Kidney (tissue), 14 donors: ENCODE measurements around the gene SRGAP3. TPM values are rescaled to one million over a fixed set of nuclear protein-coding genes. Genes with fewer than 3 reads are reported as not detected.
"Not testable (repeated sequence)": the region's sequence is repeated elsewhere in the genome, so short reads cannot be mapped to it uniquely, and the experiment has no call there.

Source experiments
- DNase-seq, 5 donors: peaks; one replicate each; pipeline ENCODE4 v3.0.0-alpha.2; 2013 to 2020
- FAIRE-seq: peaks from 2 replicates; lab custom pipeline; 2012; peaks lifted over from hg19 to GRCh38; lab: Jason Lieb, UNC
- H3K27ac ChIP-seq, 2 donors: one replicate each; pipeline ENCODE4 v1.7.0; 2013; ENCODE audit warnings: low read depth in 2 of 2, low read length in 2 of 2, inconsistent platforms in 1 of 2
- H3K27me3 ChIP-seq: one replicate; pipeline ENCODE4 v1.7.1; 2013; ENCODE audit warnings: low read length, inconsistent platforms; ENCODE audit not compliant: control insufficient read depth, insufficient read depth
- H3K36me3 ChIP-seq, 3 donors: one replicate each; pipeline versions ENCODE4 v1.7.0 to v1.7.1; 2013; ENCODE audit warnings: low read length in 3 of 3, control low read depth in 1 of 3, inconsistent platforms in 1 of 3; ENCODE audit not compliant: insufficient read depth in 3 of 3, control insufficient read depth in 2 of 3
- H3K4me1 ChIP-seq, 3 donors: one replicate each; pipeline versions ENCODE4 v1.7.0 to v1.7.1; 2013; ENCODE audit warnings: low read length in 3 of 3, inconsistent platforms in 1 of 3, low read depth in 1 of 3; ENCODE audit not compliant: control insufficient read depth in 2 of 3, insufficient read depth in 2 of 3
- H3K4me3 ChIP-seq, 3 donors: one replicate each; pipeline versions ENCODE4 v1.7.0 to v1.8.1; 2013; ENCODE audit warnings: low read length in 3 of 3, control low read depth in 1 of 3, inconsistent platforms in 1 of 3
- H3K9ac ChIP-seq, 3 donors: one replicate each; pipeline versions ENCODE4 v1.7.0 to v1.7.1; 2013; ENCODE audit warnings: low read length in 3 of 3, control low read depth in 1 of 3, inconsistent platforms in 1 of 3
- H3K9me3 ChIP-seq, 3 donors: one replicate each; pipeline versions ENCODE4 v1.7.0 to v1.7.1; 2013; ENCODE audit warnings: low read length in 3 of 3, control low read depth in 1 of 3, inconsistent platforms in 1 of 3; ENCODE audit not compliant: control insufficient read depth in 2 of 3, insufficient read depth in 1 of 3
- CTCF ChIP-seq: IDR thresholded peaks from 3 replicates; pipeline ENCODE4 v1.5.1; 2012; ENCODE audit warnings: mild to moderate bottlenecking, moderate library complexity, borderline replicate concordance; ENCODE audit not compliant: insufficient read depth; ENCODE audit errors: extremely low read depth
- intact Hi-C: fragments of 100-400 bp; cut with DNase I; formaldehyde crosslinking; loops from one replicate; pipeline ENCODE4 v1.11.1; 2022
- polyA plus RNA-seq: library from polyadenylated mRNA; stranded (reverse); fragments of 350-450 nt; fragmentation: Illumina TruSeq; extraction: RNeasy Lipid Tissue Mini Kit (QIAGEN cat#74804); gene quantifications from one replicate; pipeline ENCODE4 v1.2.3, GENCODE V29; 2014; ENCODE audit warnings: low read depth, low replicate concordance; ENCODE audit not compliant: insufficient read depth
- total RNA-seq: library from RNA; stranded (reverse); fragmentation: NEBNext Ultra II Directional; extraction: Animal tissue kit (Norgen Biotek cat#: 25700); gene quantifications from one replicate; pipeline ENCODE4 v1.2.1, GENCODE V29; 2021
- donor health status: control.
- donor health status: control.
- donor health status: control.
- donor health status: control.
- donor health status: control.
- donor health status: DM: yes; HTN: yes; CAD: no.
- donor health status: Normal renal cell carcinoma (clear cell type).

Gene SRGAP3
- total and polyA plus RNA-seq, 2 donors from 2014 or later = 4.1 to 24.3 TPM

DNA sequence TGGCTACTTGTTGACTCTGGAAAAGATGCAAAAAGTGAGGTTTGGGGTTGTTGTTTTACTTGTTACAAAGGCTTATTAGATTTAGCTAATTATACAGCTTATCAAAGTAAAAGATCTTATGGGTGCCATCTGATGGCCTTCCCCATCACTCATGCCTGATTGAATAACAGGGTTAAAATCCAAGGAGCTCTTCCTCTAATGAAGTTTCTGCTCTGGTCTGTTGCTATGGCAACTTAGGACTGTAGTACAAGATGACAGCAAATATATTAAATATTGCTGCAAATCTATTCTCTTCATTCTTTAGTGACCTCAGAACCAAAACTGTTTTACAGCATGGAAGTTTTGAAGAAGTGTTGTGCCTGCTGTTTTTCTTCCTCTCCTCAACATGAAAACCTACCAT is 45.6 kb upstream of the SRGAP3 start:
- no peaks in the 10 kb centered on the region for H3K9me3 ChIP-seq
- no peaks in the 10 kb centered on the region for H3K27me3 ChIP-seq
- no peak overlapping the region for H3K9ac ChIP-seq
- intact Hi-C loops = no loop called here
- H3K27ac ChIP-seq = no peak overlapping the region
- H3K36me3 ChIP-seq = no peaks in the 10 kb centered on the region
- no peak for TF ChIP-seq CTCF
- no peak overlapping the region for H3K4me3 ChIP-seq
- H3K4me1 ChIP-seq = no peaks in the 10 kb centered on the region
- no peak for FAIRE-seq
- DNase-seq = no peak

DNA sequence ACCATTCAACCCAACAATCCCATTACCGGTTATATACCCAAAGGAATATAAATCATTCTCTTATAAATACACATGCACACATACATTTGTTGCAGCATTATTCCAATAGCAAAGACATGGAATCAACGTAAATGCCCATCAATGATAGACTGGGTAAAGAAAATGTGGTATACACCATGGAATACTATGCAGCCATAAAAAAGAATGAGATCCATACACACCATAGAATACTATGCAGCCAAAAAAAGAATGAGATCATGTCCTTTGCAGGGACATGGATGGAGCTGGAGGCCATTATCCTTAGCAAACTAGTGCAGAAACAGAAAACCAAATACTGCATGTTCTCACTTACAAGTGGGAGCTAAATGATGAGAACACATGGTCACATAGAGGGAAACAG is 44.5 kb upstream of the SRGAP3 start:
- FAIRE-seq, DNase-seq, H3K9ac ChIP-seq, H3K4me1 ChIP-seq, H3K36me3 ChIP-seq, H3K27ac ChIP-seq, H3K9me3 ChIP-seq, H3K27me3 ChIP-seq, H3K4me3 ChIP-seq, intact Hi-C loops: not testable (repeated sequence)

DNA sequence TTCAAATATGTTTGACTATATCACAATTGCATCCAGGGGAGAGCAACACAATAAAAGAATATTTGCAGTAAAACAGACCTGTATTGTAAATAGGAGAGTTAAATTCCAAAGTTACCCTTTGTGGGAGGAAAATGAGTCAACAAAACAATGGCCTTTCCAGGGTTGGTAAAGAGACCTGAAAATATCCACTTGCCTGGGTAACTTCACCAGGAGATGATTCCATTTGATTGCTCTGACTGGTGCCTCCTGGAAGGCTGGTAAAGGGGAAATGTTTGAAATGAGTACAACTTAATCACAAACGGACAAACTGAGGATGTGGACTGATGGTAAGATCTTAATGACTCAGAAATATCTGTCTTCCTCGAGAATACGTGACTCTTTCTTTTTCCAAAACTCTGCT is 43.6 kb upstream of the SRGAP3 start:
- H3K4me3 ChIP-seq = no peak overlapping the region

GRCh38 chr3:9292516-9292915 is 43.1 kb upstream of the SRGAP3 start:
- H3K4me1 ChIP-seq = no peaks in the 10 kb centered on the region
- no peaks in the 10 kb centered on the region for H3K27me3 ChIP-seq
- H3K9me3 ChIP-seq = no peaks in the 10 kb centered on the region
- H3K4me3 ChIP-seq = no peak overlapping the region
- H3K27ac ChIP-seq = no peak overlapping the region
- intact Hi-C loops = no loop called here
- no peak overlapping the region for H3K9ac ChIP-seq
- FAIRE-seq (no peak), DNase-seq (no peak)
- no peak for TF ChIP-seq CTCF
- H3K36me3 ChIP-seq = no peaks in the 10 kb centered on the region

More for the DNA sequence above, 43.6 kb upstream of the SRGAP3 start:
- H3K4me1 ChIP-seq = no peaks in the 10 kb centered on the region
- no peak overlapping the region for H3K9ac ChIP-seq
- no peak for TF ChIP-seq CTCF
- H3K36me3 ChIP-seq = no peaks in the 10 kb centered on the region
- H3K27ac ChIP-seq = no peak overlapping the region
- DNase-seq (no peak), FAIRE-seq (no peak)
- H3K27me3 ChIP-seq = no peaks in the 10 kb centered on the region
- no peaks in the 10 kb centered on the region for H3K9me3 ChIP-seq
- intact Hi-C loops = no loop called here
